ENCODE data around the gene RPL26.
"Not testable (repeated sequence)": the region's sequence is repeated elsewhere in the genome, so short reads cannot be mapped to it uniquely, and the experiment has no call there.

RPL26 gene

DNA sequence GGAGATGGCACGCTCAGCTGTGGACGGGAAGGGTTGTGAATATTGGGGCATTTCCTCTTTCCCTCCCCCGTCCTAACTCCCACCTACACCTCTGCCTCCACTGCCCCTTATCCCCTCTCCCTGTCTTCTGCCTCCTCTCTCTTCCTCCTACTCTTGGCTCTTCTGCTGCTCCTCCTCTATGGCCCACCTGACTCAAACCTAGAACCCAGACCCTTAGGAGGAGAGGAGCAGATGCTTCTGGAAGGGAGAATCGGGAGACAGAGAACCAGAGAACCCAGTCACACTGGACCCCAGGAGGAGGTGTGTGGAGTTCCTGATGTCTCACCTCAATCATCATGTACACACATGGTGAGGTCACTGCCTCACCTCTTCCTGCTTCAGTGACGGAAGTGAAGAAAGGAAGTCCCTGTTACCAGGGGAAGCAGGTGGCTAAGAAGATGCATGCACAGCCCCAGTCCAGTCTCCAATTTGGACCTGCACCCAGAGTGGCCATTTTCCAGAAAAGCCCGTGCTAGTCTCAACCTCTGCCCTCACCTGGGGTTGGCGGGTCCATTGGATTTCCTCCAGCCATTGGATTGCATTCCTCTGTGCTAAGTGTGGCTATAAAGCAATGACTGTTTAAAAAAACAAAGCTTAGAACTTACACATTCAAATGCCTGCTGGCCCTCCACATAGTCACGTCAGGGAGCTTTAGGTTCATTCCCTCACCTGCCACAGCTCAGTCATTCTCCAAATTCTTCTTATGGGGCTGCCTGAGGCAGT is 10.7 kb upstream of the RPL26 start:
- no peak for DNase-seq

DNA sequence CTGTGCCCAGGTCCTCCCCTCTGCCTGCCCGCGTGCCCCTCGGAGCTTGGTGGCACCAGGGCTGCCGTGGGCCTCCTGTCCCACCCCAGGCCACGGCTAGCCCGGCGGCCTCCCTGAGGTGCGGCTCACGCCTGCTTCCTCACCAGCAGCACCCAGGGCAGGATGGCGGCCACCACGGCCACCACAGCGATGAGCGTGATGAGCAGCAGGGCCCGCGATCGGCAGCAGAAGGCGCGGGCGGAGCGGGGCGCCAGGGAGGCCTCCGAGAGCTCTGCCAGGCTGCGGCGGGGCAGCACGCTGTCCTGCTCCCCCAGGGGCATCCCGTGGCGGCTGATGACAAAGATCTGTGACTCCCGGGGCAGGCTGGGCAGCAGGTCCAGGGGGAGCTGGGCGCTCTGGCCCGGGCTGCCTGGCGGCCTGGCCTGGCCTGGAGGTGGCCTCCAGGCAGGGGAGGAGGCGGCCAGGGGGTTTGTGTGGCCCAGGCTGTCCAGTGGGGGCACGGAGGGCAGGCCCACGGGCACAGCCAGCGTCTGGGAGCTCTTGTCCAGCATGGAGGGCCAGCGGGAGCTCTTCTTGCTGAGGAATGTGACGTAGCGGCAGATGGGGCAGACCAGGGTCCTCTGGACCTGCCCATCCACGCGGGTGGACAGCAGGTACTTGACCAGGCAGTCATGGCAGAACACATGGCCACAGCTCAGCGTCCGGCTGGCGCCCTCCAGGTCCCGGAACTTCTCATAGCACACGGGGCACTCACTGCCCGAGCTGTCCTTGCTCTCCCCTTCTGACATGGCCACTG is 9.9 kb upstream of the RPL26 start:
- no peak for DNase-seq

DNA sequence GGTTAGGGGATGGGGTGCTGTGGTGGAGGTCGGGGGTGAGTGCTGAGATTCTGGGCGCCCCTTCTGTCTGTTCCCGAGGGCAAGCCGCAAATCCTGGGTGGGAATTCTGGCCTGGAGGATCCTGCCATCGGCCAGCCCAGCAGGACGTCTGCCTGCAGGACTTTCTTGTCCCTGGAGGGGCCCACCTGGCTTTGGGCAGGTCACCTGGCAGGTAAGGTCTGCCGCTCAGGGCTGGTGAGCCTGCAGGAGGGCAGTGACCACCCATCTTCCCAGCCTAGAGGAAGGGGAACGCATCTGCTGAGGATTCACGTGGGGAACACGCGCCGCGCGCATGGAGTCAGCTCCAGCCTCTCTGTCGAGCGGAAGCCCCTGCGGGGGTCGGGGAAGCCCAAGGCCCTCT is 9.3 kb upstream of the RPL26 start:
- DNase-seq = no peak

DNA sequence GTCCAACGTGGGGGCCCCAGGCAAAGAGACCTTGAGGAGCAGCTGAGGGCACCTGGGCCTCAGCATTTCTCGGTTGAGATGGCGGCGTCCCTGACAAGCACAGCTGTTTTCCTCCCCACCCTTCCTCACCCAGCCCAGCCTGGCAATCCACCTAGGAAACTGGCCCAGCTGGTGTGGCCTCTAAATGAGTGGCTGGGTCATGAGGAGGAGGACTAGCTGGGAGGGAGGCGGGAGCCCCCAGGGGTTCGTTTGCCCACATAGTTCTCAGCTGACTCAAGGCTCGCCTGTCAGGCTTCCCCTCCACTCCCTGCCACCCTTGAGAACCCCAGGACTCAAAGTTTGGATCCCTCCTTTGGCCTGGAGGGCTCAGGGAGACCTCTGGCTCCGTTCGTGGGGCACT is 8.7 kb upstream of the RPL26 start:
- DNase-seq = no peak

DNA sequence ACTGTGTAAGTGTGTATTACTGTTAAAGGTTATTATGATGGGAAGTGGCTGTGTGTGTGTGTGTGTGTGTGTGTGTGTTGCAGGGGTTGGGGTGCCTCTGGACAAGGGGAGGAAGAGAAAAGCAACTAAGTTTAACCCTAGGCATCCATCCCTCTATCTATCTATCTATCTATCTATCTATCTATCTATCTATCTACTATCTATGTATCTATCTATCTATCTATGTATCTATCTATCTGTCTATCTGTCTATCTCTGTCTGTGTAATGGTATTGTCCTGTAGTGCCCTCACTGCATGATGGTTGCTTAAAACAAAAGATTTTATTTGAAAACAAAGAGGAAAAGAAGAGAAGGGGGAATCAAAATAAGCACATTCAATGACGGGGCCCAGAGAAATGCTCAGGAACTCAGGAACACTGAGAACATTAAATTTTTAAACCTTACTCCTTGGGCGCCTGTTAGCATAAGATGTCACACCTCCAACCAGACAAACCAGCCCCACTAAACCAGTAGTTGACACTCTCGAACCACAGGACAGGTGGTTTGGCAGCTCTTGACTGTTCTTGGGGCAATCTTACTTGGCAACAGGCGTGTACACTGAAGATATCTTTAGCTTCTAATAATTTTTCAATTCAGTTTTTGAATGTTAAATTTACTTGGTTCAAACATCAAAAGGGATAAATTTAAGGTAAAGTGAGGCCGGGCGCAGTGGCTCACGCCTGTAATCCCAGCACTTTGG is 5.1 kb upstream of the RPL26 start:
- DNase-seq = no peak

DNA sequence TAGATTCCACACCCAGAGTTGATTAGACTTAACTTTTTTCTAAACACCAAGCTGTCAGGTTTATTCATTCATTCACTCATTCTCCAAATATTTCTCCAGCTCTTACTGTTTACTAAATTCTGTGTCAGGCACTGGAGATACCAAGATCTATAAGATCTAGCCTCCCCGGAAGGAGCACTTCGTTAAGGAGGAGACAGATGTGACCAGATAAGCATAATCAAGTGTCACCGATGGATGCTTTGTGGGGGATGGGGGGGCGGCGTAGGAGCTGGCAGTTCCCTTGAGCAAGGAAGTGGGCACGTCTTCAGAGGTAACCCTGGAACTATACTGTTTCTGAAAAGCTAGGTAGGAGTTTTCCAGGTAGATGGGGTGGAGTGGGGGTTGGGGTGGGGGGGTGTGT is 3.8 kb upstream of the RPL26 start:
- no peak for DNase-seq

DNA sequence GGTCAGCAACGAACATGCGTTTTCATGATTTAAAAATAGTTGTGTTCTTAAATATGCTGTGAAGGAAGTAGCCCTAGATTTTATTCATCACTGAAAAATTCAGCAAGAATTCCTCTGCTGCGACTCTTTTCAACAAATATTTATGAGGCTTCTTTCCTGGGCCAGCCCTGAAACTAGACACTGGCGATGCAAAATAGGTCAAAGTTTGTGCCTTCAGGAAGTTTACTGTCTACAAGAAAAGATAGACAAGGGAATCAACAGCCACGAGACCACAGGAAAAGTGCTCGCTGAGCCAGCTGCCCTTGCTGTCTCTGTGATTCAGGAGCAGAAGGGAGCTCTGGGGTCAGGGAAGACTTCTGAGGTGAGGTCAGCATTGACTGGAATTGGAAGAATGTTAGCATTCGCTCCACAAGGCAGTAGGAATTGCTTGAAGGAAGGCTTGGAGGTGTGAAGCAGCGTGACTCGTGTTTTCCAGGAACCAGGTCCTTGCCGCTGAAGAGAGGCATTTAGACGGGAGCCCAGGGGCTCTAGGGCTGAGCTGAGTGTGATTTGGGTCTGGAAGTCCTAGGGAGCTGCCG is 1.9 kb upstream of the RPL26 start:
- no peak for DNase-seq

DNA sequence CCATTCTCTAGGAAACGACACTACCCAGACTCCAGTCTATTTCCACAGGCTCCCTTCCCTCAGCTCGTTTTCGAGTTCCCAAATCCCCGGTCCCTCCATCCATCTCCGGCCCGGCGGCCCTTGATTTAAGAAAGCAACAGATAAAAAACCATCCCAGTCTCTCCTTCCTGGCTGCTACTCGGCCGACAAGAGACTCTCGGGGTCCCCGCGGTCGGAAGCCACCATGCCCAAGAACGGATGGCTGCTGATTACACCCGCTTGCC is 182 bp downstream of the RPL26 start:
- DNase-seq = no peak

DNA sequence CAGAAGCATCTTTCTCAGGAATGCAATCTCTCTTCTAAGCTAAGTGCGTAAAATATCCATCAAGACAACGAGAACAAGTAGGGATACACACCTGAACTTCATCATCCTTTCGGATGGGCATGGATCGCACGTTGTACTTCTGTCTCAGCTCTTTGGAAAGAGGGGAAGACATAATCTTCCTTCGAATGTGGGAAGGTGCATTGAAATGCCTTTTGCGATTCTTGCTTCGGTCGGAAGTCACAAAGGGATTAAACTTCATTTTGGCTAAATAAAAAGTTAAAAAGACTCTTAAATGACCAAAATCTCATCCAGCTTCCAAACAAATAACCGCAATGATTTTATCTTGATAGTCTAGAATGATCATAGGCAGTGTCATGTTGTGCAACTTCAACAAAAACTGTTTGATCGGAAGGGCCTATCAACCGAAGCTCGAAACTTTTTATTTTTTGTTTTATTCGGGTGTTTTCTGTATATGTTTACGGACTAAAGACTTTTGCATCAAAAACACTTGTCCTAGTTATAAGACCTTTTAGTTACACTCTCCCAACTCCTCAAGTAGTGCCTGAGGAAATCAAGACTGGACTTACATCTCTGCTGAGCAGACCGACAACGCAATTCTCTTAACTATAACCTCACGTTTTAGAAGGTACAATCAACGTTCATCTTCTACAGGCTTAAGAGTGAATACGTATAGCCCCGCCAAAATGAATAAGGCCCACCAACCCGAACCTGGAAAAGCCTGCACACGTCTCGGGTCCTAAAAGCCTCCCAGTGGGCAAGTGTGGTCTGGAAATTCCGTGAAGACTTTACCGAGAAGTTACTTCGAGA is 727 bp downstream of the RPL26 start:
- no peak for DNase-seq

DNA sequence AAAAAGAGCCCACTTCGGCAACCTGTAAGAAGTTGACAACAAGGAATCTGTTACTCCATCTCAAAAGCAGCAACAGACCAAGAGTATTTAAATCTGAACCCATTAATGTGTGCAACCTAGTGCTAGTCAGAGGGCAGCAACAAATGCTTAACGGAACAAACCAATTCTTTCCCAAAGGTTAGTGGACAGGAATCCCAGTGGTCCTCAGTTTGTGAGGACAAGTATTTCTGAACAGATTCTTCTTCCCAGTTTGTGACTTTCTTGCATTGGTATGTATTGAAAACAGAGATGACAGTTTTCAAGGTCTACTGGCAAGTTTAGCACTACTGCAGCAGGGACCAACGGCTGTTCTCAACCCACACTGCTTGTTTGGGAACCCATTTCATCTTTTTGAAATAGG is 2.9 kb downstream of the RPL26 start:
- no peak for DNase-seq

DNA sequence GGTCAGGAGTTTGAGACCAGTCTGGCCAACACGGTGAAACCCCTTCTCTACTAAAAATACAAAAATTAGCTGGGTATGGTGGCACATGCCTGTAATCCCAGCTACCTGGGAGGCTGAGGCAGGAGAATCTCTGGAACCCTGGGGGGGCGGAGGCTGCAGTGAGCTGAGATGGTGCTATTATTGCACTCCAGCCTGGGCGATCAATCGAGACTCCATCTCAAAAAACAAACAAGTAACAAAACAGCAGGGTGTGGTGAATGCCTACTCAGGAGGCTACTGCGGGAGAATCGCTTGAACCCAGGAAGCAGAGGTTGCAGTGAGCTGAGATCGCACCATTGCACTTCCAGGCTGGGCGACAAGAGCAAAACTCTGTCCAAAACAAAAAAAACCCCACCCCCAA is 4.9 kb downstream of the RPL26 start:
- not testable (repeated sequence) for DNase-seq

DNA sequence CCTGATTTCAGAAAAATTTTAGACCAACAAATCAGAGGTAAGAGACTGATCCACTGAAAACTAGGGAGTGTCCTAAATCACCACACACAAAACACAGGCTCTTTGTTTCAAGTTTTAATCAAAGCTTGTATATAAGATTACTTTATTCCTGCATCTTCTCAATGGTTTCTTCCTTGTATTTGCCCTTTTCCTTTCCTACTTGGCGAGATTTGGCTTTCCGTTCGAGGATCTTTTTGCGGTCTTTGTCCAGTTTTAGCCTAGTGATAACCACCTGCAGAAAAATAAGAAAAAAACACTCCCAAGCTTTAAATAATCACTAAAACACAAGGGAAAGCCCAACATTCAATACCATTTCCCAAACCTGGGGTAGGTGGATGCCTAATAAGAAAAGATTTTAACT is 5.6 kb downstream of the RPL26 start:
- DNase-seq = no peak

DNA sequence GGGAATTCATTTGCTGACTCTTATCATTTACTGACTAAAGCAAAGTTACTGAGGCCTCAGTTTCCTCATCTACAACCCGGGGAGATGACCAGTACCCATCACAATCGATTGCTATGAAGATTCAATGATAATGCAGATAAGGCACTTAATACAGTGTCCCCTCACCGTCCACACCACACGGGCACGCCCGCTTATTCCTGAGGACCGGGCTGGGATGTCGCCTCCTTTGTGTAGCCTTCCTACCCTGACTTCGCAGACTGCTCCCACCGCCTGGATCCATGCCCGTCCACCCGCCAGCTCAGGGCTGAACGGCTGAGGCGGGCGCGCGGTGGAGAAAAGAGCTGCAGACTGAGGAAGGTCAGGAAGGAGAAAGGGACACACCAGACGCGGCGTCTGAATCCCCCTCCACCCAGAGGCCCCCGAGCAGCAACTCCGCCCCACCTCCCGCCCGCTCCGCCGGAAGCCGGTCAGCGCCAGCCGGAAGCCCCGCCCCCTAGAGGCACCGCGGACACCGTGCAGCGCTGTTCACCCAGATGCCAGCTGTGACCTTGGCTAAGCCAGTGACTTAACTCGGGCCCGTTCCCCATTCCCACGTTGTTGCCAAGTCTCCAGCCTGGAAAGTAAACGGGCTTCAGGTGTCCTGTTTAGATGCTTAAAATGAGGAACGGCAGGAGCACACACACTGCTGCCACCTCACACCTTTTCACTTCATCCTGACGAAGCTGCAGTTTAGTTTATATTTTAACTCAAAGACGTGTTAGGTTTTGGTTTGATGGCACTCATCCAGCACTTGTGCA is 6.5 kb downstream of the RPL26 start, which contains the start of gene KRABD2:
Gene KRABD2, minus strand, starts transcription at position 434 of the 797 bp plus-strand sequence.
- peak; percentile 89 for DNase-seq

DNA sequence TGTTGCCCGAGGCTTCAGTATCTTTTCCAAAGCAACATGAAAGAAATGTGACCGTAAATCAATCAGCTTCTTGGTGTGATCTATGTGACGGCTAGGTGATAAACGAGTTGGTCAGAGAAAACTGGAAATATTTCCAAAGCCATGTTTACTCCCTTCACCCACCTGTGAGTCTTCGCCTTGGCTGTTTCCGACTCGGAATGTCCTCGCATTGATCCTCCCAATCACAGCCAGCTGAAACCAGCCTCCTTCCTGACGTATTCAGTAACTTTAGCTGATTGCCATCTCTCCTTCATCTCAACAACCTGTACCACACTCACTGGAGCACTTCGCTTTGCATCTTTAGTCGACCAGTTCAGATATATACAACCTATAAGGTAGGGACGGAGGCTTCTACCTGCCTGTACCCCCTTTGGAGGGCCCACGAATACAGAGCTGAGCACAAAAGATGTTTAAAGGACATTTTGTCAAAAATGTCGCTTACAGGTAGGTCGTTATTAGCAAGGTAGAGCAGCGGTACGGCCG is 7.2 kb downstream of the RPL26 start:
- no peak for DNase-seq

DNA sequence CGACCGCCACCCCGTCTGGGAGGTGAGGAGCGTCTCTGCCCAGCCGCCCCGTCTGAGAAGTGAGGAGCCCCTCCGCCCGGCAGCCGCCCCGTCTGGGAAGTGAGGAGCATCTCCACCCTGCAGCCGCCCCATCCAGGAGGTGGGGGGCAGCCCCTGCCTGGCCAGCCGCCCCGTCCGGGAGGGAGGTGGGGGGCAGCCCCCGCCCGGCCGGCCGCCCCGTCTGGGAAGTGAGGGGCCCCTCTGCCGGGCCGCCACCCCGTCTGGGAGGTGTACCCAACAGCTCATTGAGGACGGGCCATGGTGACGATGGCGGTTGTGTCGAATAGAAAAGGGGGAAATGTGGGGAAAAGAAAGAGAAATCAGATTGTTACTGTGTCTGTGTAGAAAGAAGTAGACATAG is 9.1 kb downstream of the RPL26 start:
- not testable (repeated sequence) for DNase-seq

DNA sequence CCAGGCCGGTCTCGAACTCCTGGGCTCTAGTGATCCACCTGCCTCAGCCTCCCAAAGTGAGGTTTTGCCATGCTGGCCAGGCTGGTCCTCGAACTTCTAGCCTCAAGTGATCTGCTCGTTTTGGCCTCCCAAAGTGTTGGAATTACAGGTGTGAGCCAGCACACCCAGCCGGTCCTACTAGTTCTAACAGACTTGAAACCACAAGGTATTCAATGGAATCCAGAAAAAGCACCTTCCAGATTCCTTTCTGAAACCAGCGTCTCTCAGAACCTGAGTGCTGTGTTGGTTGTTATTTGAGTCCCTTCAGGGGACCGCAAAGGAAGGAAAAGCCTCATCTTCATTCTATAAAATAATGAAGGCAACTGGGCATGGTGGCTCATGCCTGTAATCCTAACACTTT is 10.6 kb downstream of the RPL26 start:
- no peak for DNase-seq

DNA sequence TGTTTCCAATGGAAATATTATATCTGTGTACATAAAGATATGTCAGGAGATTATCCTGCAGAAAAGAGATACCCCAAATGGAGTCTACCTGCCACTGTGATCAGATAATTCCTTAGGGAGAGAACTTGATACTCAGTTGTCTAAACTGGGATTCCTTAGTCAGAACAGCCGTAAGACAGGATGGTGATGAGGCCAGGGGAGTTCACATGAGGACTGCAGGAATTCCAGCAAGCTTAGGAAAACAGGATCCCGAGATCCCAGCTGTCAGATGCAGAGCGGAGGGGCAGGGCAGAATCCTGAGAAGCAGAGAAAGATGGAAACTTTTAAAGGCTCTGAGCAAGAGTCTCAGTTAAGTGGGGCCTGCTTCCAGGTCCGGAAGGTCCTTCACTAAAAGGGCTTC is 11.2 kb downstream of the RPL26 start:
- DNase-seq = no peak

DNA sequence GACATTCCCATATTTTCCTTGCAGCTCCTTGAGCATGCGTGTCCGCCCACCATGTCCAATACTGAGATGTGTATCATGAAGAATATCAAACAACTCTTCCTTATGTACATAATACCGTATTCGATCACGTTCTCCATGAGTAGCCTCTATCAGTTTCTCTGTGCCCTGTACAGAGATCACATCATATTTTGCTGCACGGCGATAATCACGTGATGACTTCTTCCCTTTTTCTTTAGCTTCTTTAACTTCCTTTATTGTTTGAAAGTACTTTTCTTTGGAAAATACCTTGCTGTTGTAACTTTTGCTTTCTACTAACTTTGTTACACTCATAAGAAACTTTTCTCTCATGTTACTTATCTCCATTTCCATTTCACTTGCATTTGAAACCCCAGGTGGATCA is 13.0 kb downstream of the RPL26 start:
- no peak for DNase-seq

DNA sequence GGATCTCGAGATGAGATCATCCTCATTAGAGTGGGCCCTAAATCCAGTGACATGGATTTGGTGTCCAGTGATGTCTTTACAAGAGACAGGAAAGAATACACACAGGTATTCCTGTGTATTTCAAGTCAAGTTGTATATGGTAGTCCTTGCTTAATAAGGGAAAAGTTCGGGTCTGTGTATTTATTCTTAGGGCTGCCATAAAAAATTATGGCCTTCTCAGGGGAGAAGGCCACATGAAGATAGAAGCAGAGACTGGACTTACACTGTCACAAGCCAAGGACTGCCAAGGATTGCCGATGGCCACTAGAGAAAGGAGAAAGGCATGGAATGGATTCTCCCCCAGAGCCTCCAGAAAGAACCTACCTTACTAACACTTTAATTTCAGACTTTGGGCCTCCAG is 14.8 kb downstream of the RPL26 start:
- DNase-seq = no peak

DNA sequence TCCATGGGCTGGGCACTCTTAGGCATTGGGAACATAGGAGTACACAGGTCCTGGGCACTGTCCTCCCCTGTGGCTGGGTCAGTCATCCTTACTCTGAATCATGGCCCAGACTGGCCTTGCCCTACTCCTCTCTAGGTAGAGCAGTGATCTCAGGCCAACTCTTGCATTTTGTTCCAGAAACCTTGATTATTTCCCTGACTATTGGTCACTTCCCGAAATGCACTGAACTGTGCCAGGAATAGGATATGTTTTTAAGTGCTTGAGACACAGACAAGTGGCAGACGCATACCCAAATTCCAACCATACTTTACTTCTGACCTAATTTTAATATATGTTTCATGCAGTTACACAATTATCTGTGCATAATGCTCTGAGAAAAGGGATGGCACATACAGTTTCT is 16.8 kb downstream of the RPL26 start:
- DNase-seq = no peak

DNA sequence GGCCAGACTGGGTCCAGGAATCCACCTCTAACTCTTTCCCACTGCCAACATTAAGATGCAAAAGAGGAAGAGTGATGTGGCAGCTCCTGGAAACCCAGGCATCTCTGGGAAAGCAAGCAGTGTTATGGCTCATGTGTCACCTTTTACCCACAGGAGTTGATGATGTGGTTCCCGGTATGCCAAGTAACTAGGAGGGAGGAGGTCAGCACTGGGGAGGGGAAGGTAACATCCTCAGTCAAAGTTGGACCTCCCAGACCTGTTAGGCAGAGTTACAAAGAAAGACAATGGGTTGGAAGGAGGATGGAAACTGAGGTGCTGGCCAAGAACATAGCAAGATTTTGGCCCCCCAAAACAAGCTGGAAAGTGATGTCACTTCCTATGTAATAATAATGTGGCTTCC is 17.9 kb downstream of the RPL26 start:
- DNase-seq = no peak

Measured in stimulated activated CD4-positive, alpha-beta T cell treated with anti-CD3 and anti-CD28 coated beads, Interleukin-12 subunit alpha, Interleukin-12 subunit beta, amount 100 ng/mL, for 4 hours (primary cell).